NCI-H2227 (cell line): ENCODE measurements around the gene EXD3.

Source experiments
- DNase-seq: peaks from one replicate; lab custom pipeline; 2025; ENCODE audit not compliant: unreplicated experiment; lab: John Stamatoyannopoulos, UW

EXD3 gene

DNA sequence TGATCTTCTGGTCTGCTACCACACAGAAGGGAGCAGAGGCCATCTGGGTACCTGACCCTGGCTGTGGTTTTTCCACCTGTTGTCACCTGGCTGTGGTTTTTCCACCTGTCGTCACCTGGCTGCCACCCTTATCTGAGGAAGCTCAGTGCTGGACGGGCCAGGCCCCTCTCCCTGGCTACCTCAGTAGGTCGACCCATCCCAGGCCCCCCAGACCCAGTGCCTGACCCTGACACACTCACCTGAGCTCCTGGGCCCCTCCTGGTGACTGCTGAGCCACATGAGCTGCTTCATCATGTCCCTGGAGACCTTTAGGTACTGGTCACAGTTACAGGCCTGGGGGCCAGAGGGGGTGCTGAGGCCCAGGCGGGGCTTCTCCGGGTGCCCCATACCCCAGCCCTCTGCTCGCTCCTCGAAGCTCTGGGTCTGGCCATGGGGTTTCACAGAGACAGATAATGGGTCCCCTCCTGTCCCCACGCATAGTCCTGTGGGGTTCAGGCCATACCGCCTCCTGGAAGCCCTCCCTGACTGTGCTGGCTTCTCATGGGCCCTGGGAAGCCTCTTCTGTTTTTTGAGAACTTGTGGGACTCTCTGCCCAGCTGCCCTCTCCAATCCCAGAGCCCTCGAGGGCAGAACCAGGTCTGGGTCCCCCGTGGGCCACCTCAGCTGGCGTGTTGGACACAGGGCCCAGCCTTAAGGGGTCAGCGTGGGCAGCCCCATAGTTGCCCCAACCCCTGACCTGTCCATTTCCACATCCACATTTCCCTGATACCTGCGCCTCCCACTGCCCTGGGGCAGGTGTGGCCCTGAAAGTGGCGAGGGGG lies 113.4 kb downstream of the EXD3 start:
- no peak for DNase-seq

GRCh38 chr9:137308057-137308619 lies 114.8 kb downstream of the EXD3 start:
- DNase-seq: peak; percentile 43

GRCh38 chr9:137307255-137308056 lies 115.5 kb downstream of the EXD3 start:
- DNase-seq: no peak

DNA sequence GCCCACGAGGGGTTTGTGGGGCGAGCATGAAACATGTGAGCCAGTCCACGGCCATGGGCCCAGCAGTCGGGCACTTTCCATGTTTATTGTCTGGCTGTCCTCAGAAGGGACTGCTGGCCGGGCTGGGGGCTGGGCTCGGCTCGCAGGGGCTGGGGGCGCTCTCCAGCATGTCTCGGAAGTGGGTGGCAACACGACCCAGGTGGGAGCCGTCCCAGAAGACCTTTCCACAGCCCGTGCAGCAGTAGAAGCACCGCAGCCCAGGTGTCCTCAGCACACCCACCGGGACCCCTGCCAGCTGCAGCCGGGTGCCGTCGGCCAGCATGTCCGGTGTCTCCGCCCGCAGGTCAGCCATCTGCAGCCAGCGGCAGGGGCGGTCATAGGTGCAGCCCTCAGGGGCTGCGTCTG lies 116.1 kb downstream of the EXD3 start:
- DNase-seq: no peak

GRCh38 chr9:137306066-137306849 lies 116.7 kb downstream of the EXD3 start:
- no peak for DNase-seq

DNA sequence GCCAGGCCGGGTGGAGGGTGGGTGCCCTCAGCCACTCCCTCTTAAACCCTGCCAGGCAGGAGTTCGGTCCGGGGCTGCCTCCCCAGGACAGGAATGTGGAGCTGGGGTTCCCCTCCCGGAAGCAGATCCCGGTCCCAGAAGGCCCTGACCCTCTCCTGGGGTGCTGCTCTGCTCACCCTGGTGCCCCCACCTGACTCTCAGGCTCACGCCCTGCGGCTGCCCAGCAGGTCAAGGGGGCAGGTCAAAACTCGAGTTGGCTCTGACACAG lies 117.2 kb downstream of the EXD3 start:
- DNase-seq: no peak

DNA sequence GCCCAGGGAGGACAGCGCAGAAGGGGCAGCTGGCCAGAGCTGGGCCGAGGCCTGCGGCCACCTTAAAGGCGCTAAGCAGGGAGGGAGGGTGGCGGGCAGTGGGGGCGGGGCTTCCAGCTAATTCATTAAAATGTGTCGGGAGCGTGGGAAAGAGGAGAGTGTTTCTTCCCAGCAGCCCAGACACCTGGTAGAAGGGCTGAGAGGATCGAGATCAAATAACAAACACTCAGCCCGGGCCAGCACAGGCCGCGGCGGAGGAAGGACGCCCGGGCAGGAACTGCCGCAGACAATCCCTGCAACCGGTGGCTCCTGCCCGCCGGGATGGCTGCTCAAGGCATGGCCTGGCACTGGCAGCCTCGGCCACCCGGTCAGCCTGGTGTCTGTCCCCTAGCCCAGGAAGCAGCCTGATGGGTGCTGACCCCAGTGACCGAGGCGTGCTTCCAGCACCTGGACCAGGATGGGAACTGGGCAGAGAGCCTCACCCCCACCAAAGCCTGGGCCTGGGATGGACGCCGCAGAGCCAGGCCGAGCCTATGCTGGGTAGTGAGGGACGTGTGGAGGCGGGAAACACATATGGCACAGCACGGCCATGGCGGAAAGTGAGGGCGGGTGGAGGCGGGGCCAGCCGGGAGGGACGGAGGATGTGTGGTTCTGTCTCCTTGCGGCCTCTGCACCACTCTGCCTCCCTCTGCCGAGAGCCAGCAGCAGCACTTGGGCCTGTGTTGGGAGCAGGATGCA lies 117.7 kb downstream of the EXD3 start:
- no peak for DNase-seq

DNA sequence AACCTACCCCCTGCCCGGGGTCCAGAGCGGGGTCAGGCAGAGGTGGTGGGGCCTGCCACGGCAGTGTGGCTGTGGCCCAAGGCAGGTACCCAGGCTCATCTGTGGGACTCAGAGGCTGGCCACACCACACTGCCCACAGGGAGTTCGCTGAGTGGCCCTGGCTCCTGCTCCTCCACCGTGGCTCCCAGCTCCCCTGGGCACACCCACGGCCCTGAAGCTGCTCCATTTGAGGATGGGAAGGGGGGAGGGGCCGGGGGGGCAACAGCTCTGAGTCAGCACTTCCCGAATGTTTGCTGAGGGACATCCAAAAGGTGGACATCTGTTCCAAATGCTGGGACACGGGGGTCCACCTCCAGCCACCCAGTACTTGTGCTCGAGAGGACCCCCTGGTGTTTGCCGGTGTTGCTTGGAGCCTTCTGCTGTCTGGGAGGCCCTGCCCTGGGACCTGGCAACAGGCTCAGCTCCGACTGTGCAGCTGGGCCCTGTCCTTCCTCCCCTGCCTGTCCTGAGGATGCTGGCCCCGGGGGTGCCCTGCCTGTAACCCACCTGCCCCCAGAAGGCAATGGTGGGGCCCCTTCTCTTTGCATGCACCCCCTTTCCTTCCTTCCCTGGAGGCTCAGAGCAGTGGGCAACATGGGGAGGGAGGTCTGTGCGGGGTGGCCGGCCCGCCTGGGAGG lies 118.4 kb downstream of the EXD3 start:
- DNase-seq: no peak

- no peak for DNase-seq
These were observed 119.0 kb downstream of the EXD3 start for GRCh38 chr9:137303893-137304382.

GRCh38 chr9:137303151-137303892 lies 119.6 kb downstream of the EXD3 start:
- DNase-seq: no peak

GRCh38 chr9:137302449-137303150 lies 120.4 kb downstream of the EXD3 start:
- no peak for DNase-seq

DNA sequence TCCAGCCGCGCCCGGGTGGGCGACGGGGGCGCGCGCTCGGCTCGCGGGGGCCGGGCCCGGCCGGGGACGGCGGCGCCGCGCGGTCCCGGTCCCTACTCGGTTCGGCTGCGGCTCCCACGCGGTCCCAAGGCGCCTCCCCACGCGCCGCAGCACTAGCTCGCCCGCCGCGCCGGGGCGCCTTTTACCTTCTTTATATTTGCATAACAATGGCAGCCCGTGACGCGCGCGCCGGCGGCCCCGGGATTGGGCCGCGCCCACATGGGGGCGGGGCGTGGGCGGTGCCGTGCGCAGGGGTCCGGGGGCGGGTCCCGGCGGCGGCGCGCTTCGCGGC lies 120.9 kb downstream of the EXD3 start, which contains the start of gene NRARP:
Gene NRARP (minus strand): TSS at position 154 of the 331 bp plus-strand sequence. CDS start 343 bp downstream, outside the sequence.
- peak; percentile 89 for DNase-seq

GRCh38 chr9:137301081-137301947 lies 121.6 kb downstream of the EXD3 start:
- DNase-seq: peak; percentile 64

DNA sequence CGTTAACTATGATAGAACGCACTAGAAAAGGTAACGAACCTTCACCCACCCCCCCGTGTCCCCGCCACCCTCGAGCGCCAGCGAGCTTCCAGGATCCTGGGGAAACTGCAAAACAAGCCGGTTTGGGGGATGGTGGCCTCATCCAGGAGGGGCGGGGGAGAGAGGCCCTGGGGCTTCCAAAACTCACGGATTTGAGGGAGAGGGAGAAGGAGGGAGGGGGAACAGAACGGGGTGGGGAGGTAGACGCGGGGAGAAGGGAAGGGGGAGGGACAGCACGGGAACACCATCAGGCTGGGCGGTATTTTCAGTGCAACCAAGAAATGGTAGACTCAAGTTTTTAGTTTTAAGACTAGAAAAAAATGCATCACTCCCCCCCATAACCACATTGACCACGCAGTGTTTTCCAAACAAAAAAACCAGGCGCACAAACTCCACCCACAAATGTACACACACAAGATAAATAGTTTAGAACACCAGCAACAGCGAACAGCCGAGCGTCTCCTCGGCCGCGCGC lies 122.3 kb downstream of the EXD3 start:
- DNase-seq: peak; percentile 56

DNA sequence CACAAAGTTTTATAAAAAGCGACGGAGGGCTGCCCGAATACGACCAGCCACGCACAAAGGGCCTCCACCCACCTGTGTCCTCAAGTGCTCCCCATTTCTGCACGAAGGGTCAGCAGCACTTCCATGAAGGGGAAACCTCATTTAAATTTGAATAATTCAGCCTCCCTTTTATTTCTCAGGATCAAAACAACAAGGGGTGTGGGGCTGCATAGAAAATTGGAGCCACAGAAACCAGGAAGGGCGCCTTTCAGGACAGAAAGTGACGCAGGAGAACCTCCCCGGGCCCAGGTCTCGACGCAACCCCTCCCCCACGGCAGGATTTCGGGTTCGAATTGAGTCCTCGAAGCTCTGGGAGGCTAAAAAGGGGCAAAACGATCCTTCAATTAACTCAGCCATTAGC lies 123.0 kb downstream of the EXD3 start:
- peak; percentile 64 for DNase-seq

GRCh38 chr9:137299203-137299565 lies 123.8 kb downstream of the EXD3 start:
- DNase-seq: no peak

DNA sequence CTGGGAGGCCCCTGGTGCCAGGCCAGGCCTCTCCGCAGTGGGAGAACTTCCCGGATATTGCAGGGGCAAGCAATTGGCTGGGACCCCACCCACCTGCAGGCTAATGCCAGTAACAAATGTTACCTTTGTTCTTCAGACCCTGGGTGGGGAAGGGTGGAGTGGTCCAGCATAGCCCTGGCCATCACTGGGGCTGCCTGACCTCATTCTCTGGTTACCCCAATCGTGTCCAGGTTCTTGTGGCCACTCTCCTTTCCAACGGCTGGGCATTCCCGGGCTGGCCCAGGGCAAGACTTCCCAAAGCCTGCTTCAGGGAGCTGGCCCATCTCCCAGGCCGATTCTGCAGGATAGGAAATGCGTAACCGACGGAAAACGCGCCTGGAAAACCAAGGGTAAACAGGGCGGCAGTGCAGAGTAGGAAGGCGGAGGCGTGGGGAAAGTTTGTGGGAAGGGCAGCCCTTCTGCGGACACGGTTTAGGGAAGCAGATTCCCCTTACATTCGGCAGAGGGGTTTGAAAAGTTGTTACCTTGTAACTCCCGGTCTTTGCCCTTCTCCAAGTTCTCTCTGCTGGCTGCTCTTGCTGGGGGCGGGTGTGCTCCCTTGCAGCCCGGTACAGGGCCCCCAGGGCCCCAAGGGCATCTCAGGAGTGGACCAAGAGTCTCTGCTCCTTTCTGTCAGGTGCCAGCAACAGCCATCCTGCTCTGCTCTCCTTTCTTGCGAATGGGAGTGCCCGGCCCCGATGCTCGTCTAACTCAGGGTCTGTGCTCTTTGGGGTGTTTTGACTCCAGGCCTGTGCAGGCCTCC lies 124.4 kb downstream of the EXD3 start:
- no peak for DNase-seq
